Measurements from ENCODE around the gene ZNF205. TPM values are rescaled to one million over a fixed set of nuclear protein-coding genes. Genes with fewer than 3 reads are reported as not detected.

ZNF205 gene
- total RNA-seq, 1 experiment from 2014 or later, result 15.4 TPM

GRCh38 chr16:3084969-3085670 lies 27.3 kb upstream of the ZNF205 start:
- DNase-seq (ENCODE audit: low read depth), result no peak

GRCh38 chr16:3085868-3086595 lies 26.4 kb upstream of the ZNF205 start:
- no peak for DNase-seq (ENCODE audit: low read depth)

- DNase-seq (ENCODE audit: low read depth), result no peak
Measured at GRCh38 chr16:3086596-3087242, 25.7 kb upstream of the ZNF205 start.

GRCh38 chr16:3087243-3088235 lies 24.8 kb upstream of the ZNF205 start:
- DNase-seq (ENCODE audit: low read depth), result no peak

GRCh38 chr16:3088450-3088849 lies 23.9 kb upstream of the ZNF205 start:
- DNase-seq (ENCODE audit: low read depth), result no peak

- DNase-seq (ENCODE audit: low read depth), result no peak
Measured at GRCh38 chr16:3088925-3089716, 23.3 kb upstream of the ZNF205 start.

- no peak for DNase-seq (ENCODE audit: low read depth)
Measured at GRCh38 chr16:3089717-3090592, 22.4 kb upstream of the ZNF205 start.

GRCh38 chr16:3091551-3091950 lies 20.8 kb upstream of the ZNF205 start:
- no peak for DNase-seq (ENCODE audit: low read depth)

GRCh38 chr16:3092501-3092941 lies 19.9 kb upstream of the ZNF205 start:
- DNase-seq (ENCODE audit: low read depth), result no peak

- peak; percentile 45 for DNase-seq (ENCODE audit: low read depth)
Measured at GRCh38 chr16:3094289-3095027, 17.9 kb upstream of the ZNF205 start.

- DNase-seq (ENCODE audit: low read depth), result peak; percentile 20
Measured at GRCh38 chr16:3095869-3096268, 16.5 kb upstream of the ZNF205 start.

GRCh38 chr16:3096362-3096761 lies 16.0 kb upstream of the ZNF205 start:
- DNase-seq (ENCODE audit: low read depth), result no peak

GRCh38 chr16:3097266-3097665 lies 15.1 kb upstream of the ZNF205 start:
- no peak for DNase-seq (ENCODE audit: low read depth)

GRCh38 chr16:3098459-3099394 lies 13.7 kb upstream of the ZNF205 start, which contains the start of gene ZSCAN10:
Gene ZSCAN10, minus strand, starts transcription at chr16:3099294. Its CDS starts 6,357 bp downstream, at chr16:3092937.
- DNase-seq (ENCODE audit: low read depth), result no peak

GRCh38 chr16:3099395-3099731 lies 13.0 kb upstream of the ZNF205 start:
- DNase-seq (ENCODE audit: low read depth), result no peak

GRCh38 chr16:3099732-3100499 lies 12.5 kb upstream of the ZNF205 start:
- peak; percentile 83 for DNase-seq (ENCODE audit: low read depth)

Measured in M059J (cell line).